ENCODE results near the gene SLC5A1. TPM values are rescaled to one million over a fixed set of nuclear protein-coding genes. Genes with fewer than 3 reads are reported as not detected.

The SLC5A1 gene
- total RNA-seq, 4 donors from 2014 or later = 0.14 to 0.59 TPM; not detected in 2

DNA sequence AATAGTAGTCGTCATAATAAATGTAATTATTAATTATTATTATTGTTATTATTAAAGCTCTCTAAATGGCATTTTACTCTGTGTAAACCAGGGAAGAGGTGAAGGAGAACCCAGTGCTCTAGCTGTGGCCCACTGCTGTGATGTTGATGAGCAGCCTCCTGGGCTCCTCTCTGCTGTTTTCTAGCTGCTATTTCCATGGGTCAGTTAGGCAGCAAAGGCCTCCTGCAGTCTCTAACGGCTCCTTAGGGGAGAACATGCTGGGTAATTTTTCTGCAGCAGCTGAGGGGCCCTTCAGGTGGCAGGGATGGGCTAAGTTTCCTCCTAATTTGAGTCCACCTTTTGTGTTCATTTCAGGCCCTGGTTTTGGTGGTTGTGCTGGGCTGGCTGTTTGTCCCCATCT is 24.6 kb downstream of the SLC5A1 start:
- no peaks in the 10 kb centered on the region for H3K4me1 ChIP-seq
- DNase-seq = no peak
- H3K36me3 ChIP-seq = no peaks in the 10 kb centered on the region
- H3K9me3 ChIP-seq = no peaks in the 10 kb centered on the region
- no peaks in the 10 kb centered on the region for H3K27me3 ChIP-seq
- TF ChIP-seq, protein P1, sequence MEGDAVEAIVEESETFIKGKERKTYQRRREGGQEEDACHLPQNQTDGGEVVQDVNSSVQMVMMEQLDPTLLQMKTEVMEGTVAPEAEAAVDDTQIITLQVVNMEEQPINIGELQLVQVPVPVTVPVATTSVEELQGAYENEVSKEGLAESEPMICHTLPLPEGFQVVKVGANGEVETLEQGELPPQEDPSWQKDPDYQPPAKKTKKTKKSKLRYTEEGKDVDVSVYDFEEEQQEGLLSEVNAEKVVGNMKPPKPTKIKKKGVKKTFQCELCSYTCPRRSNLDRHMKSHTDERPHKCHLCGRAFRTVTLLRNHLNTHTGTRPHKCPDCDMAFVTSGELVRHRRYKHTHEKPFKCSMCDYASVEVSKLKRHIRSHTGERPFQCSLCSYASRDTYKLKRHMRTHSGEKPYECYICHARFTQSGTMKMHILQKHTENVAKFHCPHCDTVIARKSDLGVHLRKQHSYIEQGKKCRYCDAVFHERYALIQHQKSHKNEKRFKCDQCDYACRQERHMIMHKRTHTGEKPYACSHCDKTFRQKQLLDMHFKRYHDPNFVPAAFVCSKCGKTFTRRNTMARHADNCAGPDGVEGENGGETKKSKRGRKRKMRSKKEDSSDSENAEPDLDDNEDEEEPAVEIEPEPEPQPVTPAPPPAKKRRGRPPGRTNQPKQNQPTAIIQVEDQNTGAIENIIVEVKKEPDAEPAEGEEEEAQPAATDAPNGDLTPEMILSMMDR (IDR thresholded peaks at IDR 0.05) = no peak
- no peak for TF ChIP-seq POLR2A (IDR thresholded peaks at IDR 0.05)
- H3K4me3 ChIP-seq = no peak overlapping the region
- intact Hi-C loops (cut with DNase I; ENCODE audit: low total_unique reads) = no loop called here
- H3K27ac ChIP-seq = no peak overlapping the region

DNA sequence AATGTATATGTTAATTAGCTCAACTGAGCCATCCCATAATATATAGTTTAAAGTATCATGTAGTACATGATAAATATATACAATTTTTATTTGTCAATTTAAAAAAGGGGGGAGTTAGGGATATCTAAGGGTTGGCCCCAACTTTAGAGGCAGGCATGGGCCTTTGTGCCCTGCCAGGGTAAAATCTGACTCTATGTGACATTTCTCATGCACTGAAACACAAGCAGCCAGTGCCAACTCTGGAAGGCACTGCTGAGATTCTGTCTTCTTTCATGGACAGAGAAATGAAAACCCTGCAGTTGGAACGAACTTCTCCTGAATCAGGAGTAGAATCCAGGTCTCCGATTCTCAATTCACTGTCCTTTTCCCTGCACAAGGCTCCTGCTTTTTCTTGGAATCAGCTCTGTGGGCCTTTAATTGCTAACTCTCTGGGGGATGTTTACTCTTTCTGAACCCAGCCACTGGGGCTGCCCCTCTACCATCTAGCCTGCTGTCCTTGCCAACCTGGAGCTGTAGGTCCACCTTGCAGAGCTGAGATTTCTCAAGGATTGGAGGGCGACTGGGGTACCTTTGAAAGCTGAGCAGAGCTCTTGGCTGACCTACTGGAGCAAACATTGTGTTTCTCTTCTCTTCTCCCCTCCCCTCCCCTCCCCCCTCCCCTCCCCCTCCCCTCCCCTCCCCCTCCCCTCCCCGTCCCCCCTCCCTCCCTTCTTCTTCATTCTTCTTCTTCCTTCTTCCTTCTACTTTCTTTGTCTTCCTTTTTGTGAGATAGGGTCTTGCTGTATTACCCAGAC is 26.7 kb downstream of the SLC5A1 start:
- H3K9me3 ChIP-seq = no peaks in the 10 kb centered on the region
- no peak for DNase-seq
- H3K27ac ChIP-seq = no peak overlapping the region
- no peaks in the 10 kb centered on the region for H3K36me3 ChIP-seq
- TF ChIP-seq, protein P1 (IDR thresholded peaks at IDR 0.05) = no peak
- TF ChIP-seq POLR2A (IDR thresholded peaks at IDR 0.05) = no peak
- no peak overlapping the region for H3K4me3 ChIP-seq
- H3K4me1 ChIP-seq = no peaks in the 10 kb centered on the region
- intact Hi-C loops (cut with DNase I; ENCODE audit: low total_unique reads) = no loop called here
- H3K27me3 ChIP-seq = no peaks in the 10 kb centered on the region

DNA sequence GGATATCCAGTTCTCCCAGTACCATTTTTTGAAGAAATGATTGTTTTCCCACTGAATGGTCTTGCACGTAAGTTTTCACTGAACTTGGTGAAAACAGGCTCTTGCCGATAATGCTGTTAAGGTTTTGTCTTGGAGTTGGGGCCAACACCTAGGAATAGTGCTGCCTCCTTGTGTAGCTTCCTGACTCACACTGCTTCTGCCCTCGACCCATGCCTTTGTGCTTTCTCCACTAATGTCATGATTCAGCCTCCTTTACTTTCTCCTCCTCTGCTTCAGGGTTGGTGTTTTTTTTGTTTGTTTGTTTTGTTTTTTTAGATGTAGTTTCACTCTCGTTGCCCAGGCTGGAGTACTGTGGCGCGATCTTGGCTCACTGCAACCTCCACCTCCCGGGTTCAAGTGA is 30.2 kb downstream of the SLC5A1 start:
- Histone ChIP-seq H3K9me3 (no peaks in the 10 kb centered on the region), H3K27ac (no peak overlapping the region), H3K27me3 (no peaks in the 10 kb centered on the region), H3K4me1 (no peaks in the 10 kb centered on the region), H3K4me3 (no peak overlapping the region), H3K36me3 (no peaks in the 10 kb centered on the region)
- intact Hi-C loops (cut with DNase I; ENCODE audit: low total_unique reads) = no loop called here
- DNase-seq = no peak
- TF ChIP-seq POLR2A (IDR thresholded peaks at IDR 0.05) = no peak
- TF ChIP-seq, protein P1 (IDR thresholded peaks at IDR 0.05) = no peak

DNA sequence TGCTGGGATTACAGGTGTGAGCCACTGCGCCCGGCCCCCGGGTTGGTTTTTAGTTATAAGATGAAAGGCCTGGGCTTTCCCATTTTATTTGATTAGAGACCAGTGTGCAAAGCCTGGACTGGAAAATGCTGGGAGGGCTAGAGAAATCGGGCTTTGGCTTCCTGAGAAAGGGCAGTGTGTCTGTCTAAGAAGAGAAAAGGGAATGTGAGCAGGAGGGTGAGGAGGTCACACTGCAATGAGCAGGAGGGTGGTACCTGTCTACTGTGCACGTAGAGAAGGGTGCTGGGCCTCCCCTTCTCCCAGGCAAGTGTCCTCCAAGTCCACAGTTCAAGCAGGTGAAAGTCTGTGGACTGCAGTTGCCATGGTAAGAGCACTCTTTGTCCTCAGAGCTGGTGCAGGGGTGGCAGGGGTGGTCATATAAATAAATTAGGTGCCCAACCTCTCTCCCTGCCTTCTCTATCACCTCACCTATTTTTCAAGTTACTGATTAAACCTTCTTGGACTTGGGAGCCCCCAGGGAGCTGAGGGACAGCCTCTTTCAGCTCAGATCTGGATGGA is 30.8 kb downstream of the SLC5A1 start:
- Histone ChIP-seq H3K9me3 (no peaks in the 10 kb centered on the region), H3K4me3 (no peak overlapping the region), H3K4me1 (no peaks in the 10 kb centered on the region), H3K27ac (no peak overlapping the region), H3K36me3 (no peaks in the 10 kb centered on the region), H3K27me3 (no peaks in the 10 kb centered on the region)
- intact Hi-C loops (cut with DNase I; ENCODE audit: low total_unique reads) = no loop called here
- TF ChIP-seq, protein P1 (IDR thresholded peaks at IDR 0.05) = no peak
- TF ChIP-seq POLR2A (IDR thresholded peaks at IDR 0.05) = no peak
- DNase-seq = no peak

DNA sequence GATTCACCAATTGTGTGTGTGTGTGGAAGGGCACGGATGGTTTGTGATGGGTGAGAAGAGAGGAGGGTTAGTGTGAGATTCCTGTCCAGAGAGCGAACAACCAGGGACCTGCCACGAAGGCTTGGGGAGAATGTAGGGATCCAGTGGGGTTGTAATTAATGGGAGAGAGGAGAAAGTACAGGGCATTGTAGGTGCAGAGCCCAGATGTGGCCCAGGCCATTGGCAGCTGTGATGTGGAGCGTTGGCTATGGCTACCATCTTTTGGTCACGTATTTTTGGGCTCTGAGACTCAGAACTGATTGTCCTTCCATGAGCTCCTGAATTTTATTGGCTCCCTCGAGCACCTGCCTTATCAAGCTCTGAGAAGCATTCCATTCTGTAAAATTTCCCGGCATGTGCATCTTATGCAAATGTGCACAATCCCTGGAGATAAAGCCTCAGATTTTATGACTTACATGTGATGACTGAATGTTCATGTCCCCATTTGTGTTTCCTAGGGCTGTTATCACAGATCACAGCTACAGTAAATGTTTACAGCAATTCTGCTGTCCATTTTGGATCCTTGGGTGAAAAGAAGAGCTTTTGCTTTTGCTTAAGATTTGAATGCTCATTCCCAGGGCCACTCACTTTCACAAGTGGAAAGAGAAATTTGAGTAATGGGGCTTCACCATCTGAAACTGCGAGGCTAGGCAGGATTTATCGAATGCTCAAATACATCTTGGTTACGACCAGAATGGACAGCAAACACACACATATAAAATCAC is 33.1 kb downstream of the SLC5A1 start:
- H3K4me1 ChIP-seq = no peaks in the 10 kb centered on the region
- no peak overlapping the region for H3K27ac ChIP-seq
- no peak for DNase-seq
- intact Hi-C loops (cut with DNase I; ENCODE audit: low total_unique reads) = no loop called here
- H3K27me3 ChIP-seq = no peaks in the 10 kb centered on the region
- no peaks in the 10 kb centered on the region for H3K9me3 ChIP-seq
- no peak for TF ChIP-seq POLR2A (IDR thresholded peaks at IDR 0.05)
- TF ChIP-seq, protein P1 (IDR thresholded peaks at IDR 0.05) = no peak
- no peaks in the 10 kb centered on the region for H3K36me3 ChIP-seq
- H3K4me3 ChIP-seq = no peak overlapping the region

Data from uterus (tissue), 4 donors.